Adrenal gland (tissue), 5 donors: ENCODE data around the gene FHAD1.
A peak's percentile ranks its signal among the peaks of the same experiment; 100 is the strongest.

ENCODE experiments used
- CTCF ChIP-seq, 6 experiments: fragments of 450-650 bp in 4 of 6; fragments of 200-600 bp in 2 of 6; sonication (generic) in 1 of 6; IDR thresholded peaks; 1 replicate in 5 of 6; 2 replicates in 1 of 6; pipeline versions ENCODE4 v1.5.1 to v1.8.0; 2016 to 2021; ENCODE audit warnings: antibody characterized with exemption in 6 of 6, mild to moderate bottlenecking in 2 of 6, moderate library complexity in 1 of 6
- POLR2A ChIP-seq, 2 donors: fragments of 450-650 bp; IDR thresholded peaks; one replicate each; pipeline ENCODE4 v1.6.1; 2017; ENCODE audit warnings: antibody characterized with exemption in 2 of 2, mild to moderate bottlenecking in 2 of 2, moderate library complexity in 1 of 2
- donor health status: DM: no; HTN: no; CAD: no.

- TF ChIP-seq POLR2A (IDR thresholded peaks at IDR 0.05) (no peak), CTCF (IDR thresholded peaks at IDR 0.05) (peak in 3 of 6 experiments; percentile 35 to 44 (median 42))
These were observed 36.5 kb downstream of the FHAD1 start for GRCh38 chr1:15283526-15283925.
